Smooth muscle cell (in vitro differentiated cells): ENCODE measurements around the gene TTR. TPM values are rescaled to one million over a fixed set of nuclear protein-coding genes. Genes with fewer than 3 reads are reported as not detected.

Experiments
- DNase-seq: peaks from one replicate; lab custom pipeline; 2025; ENCODE audit not compliant: unreplicated experiment; lab: John Stamatoyannopoulos, UW
- H2AFZ ChIP-seq: fragments of 200-600 bp; sonication (generic); 2 replicates; pipeline ENCODE4 v1.6.0; 2016; ENCODE audit warnings: antibody characterized with exemption, low read depth, mild to moderate bottlenecking
- H3F3A ChIP-seq: fragments of 200-600 bp; sonication (generic); 2 replicates; pipeline ENCODE4 v1.6.0; 2017; ENCODE audit warnings: antibody characterized with exemption, low read depth
- H3K27ac ChIP-seq: fragments of 200-600 bp; sonication (generic); 2 replicates; pipeline ENCODE4 v1.5.1; 2016; ENCODE audit warnings: low read depth, mild to moderate bottlenecking
- H3K27me3 ChIP-seq: fragments of 200-600 bp; sonication (generic); 2 replicates; pipeline ENCODE4 v1.6.1; 2016; ENCODE audit warnings: low read depth, mild to moderate bottlenecking
- H3K36me3 ChIP-seq: fragments of 200-600 bp; sonication (generic); 2 replicates; pipeline ENCODE4 v1.5.1; 2016; ENCODE audit warnings: low read depth
- H3K4me1 ChIP-seq: fragments of 200-600 bp; sonication (generic); 2 replicates; pipeline ENCODE4 v1.5.1; 2016; ENCODE audit warnings: low read depth
- H3K4me2 ChIP-seq: fragments of 200-600 bp; sonication (generic); 2 replicates; pipeline ENCODE4 v1.6.0; 2016; ENCODE audit warnings: mild to moderate bottlenecking
- H3K4me3 ChIP-seq: fragments of 200-600 bp; sonication (generic); 2 replicates; pipeline ENCODE4 v1.5.1; 2016; ENCODE audit warnings: mild to moderate bottlenecking
- H3K79me2 ChIP-seq: fragments of 200-600 bp; sonication (generic); 2 replicates; pipeline ENCODE4 v1.6.0; 2016; ENCODE audit warnings: low read depth, mild to moderate bottlenecking
- H3K9ac ChIP-seq: fragments of 200-600 bp; sonication (generic); 2 replicates; pipeline ENCODE4 v1.6.0; 2016; ENCODE audit warnings: low read depth
- H3K9me3 ChIP-seq: fragments of 200-600 bp; sonication (generic); replicated peaks from 2 replicates; pipeline ENCODE4 v1.5.1; 2016; ENCODE audit warnings: low read depth
- H4K20me1 ChIP-seq: fragments of 200-600 bp; sonication (generic); 2 replicates; pipeline ENCODE4 v1.6.0; 2016; ENCODE audit warnings: low read depth
- CTCF ChIP-seq: fragments of 200-600 bp; sonication (generic); IDR thresholded peaks from 2 replicates; pipeline ENCODE4 v1.5.1; 2017; ENCODE audit warnings: borderline replicate concordance, mild to moderate bottlenecking, antibody characterized with exemption; ENCODE audit not compliant: insufficient read depth, poor library complexity, severe bottlenecking
- WGBS: methylation state at CpG from one replicate; pipeline ENCODE4 v1.1.7; 2016; ENCODE audit warnings: low lambda C conversion rate; 5-methylcytosine and 5-hydroxymethylcytosine counted together
- polyA plus RNA-seq: library from polyadenylated mRNA; unstranded; fragments of >200 nt; fragmentation: Nextera tagmentation; extraction: Ambion mirVana; gene quantifications from 2 replicates; pipeline ENCODE4 v1.2.1, GENCODE V29; 2016
- total RNA-seq: library from RNA; depleted of rRNA; stranded (reverse); fragments of >200 nt; gene quantifications from 2 replicates; pipeline ENCODE4 v1.2.3, GENCODE V29; 2014

Gene TTR
- total RNA-seq (not detected in 2 replicates), polyA plus RNA-seq (2.1 and 2.6 TPM in 2 replicates)

DNA sequence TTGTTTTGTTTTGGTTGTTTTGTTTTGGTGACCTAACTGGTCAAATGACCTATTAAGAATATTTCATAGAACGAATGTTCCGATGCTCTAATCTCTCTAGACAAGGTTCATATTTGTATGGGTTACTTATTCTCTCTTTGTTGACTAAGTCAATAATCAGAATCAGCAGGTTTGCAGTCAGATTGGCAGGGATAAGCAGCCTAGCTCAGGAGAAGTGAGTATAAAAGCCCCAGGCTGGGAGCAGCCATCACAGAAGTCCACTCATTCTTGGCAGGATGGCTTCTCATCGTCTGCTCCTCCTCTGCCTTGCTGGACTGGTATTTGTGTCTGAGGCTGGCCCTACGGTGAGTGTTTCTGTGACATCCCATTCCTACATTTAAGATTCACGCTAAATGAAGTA, at the start of gene TTR:
Gene TTR, plus strand, starts transcription at position 250 of the 400 bp plus-strand sequence. Its CDS starts 26 bp downstream, at position 276.
- Histone ChIP-seq H3K4me3 (peak within 1 kb of the TSS; percentile 23), H3K9me3 (no peaks in the 10 kb centered on the region), H3K4me1 (peaks cover 5% of the 10 kb centered on the region), H3F3A (peaks cover 5% of the 10 kb centered on the region), H3K27ac (no peak within 1 kb of the TSS), H4K20me1 (no peaks in the 10 kb centered on the region), H3K4me2 (no peak within 1 kb of the TSS), H3K9ac (no peak within 1 kb of the TSS), H3K79me2 (no peaks in the 10 kb centered on the region), H3K27me3 (no peaks in the 10 kb centered on the region), H3K36me3 (no peaks in the 10 kb centered on the region), H2AFZ (no peak within 1 kb of the TSS)
- WGBS, result 89% methylated on average over 5 of the region's 5 CpGs
- no peak for TF ChIP-seq CTCF
- no peak for DNase-seq

DNA sequence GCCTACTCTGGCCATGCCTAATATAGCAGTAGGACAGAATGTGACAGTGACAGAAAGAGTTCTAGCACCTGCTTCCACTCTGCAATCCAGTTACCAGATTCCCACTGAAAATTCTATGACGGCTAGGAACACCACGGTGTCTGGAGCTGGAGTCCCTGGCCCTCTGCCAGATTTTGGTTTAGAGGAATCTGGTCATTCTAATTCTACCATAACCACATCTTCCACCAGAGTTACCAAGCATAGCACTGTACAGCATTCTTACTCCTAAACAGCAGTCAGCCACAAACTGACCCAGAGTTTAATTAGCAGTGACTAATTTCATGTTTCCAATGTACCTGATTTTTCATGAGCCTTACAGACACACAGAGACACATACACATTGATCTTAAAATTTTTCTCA, 45.2 kb upstream of the TTR start:
- H3K9ac ChIP-seq, result no peak overlapping the region
- no peak for TF ChIP-seq CTCF
- H3K4me3 ChIP-seq, result no peak overlapping the region
- no peaks in the 10 kb centered on the region for H3K9me3 ChIP-seq
- H3K4me1 ChIP-seq, result no peaks in the 10 kb centered on the region
- H3K36me3 ChIP-seq, result peaks cover 14% of the 10 kb centered on the region
- no peak for DNase-seq
- 48% methylated on average over 2 of the region's 2 CpGs for WGBS
- H3K79me2 ChIP-seq, result no peaks in the 10 kb centered on the region
- no peaks in the 10 kb centered on the region for H4K20me1 ChIP-seq
- no peaks in the 10 kb centered on the region for H3F3A ChIP-seq
- H2AFZ ChIP-seq, result no peak overlapping the region
- no peak overlapping the region for H3K27ac ChIP-seq
- H3K27me3 ChIP-seq, result no peaks in the 10 kb centered on the region
- H3K4me2 ChIP-seq, result no peak overlapping the region

DNA sequence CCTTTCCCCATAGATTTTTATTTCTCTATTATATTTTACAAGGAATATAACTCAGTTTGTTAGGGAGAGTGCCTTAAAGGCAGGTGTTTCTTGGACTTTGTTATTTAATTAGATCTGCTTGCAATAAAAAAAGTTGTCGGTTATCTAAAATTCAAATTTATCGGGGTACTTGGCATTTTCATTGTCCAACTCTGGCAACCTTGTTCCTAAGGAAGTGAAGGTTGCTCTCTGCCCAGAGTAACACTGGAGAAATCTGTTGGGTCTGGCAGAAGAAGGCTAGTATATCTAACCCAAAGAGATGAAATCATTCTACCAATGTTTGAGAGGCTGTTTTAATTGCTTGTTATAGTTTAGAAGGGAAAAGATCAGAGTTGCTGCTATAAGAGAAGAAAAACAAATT, 42.8 kb upstream of the TTR start:
- DNase-seq, result no peak
- Histone ChIP-seq H3K27me3 (no peaks in the 10 kb centered on the region), H3K4me2 (no peak overlapping the region), H3K4me1 (no peaks in the 10 kb centered on the region), H2AFZ (no peak overlapping the region), H3F3A (no peaks in the 10 kb centered on the region), H3K79me2 (no peaks in the 10 kb centered on the region), H4K20me1 (no peaks in the 10 kb centered on the region), H3K27ac (no peak overlapping the region), H3K36me3 (no peaks in the 10 kb centered on the region), H3K9me3 (no peaks in the 10 kb centered on the region), H3K9ac (no peak overlapping the region), H3K4me3 (no peak overlapping the region)
- no peak for TF ChIP-seq CTCF
- 100% methylated on average over 2 of the region's 2 CpGs for WGBS

DNA sequence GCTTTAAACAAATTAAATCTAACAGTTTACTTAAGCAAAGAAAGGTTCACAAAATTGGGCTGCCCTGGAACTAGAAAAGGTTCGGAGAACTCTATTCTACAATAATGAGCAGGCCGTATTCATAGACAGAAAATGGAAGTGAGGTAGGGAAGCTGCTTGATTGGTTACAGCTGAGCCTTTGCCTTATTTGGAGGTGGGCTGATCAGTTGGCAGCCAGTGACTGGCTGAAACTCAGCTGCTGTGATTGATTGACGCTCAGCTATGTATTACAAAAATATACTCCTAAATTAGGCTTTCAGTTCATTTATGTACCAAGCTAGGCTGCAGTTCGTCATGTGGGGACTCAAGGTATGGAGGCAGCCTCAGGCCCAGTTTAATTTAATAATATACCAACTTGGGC, 42.3 kb upstream of the TTR start:
- no peaks in the 10 kb centered on the region for H3K9me3 ChIP-seq
- WGBS, result 95% methylated on average over 4 of the region's 4 CpGs
- H3K36me3 ChIP-seq, result no peaks in the 10 kb centered on the region
- no peak overlapping the region for H2AFZ ChIP-seq
- H3K4me3 ChIP-seq, result no peak overlapping the region
- no peak overlapping the region for H3K9ac ChIP-seq
- H3K27ac ChIP-seq, result no peak overlapping the region
- no peaks in the 10 kb centered on the region for H3F3A ChIP-seq
- no peak overlapping the region for H3K4me2 ChIP-seq
- no peak for TF ChIP-seq CTCF
- no peaks in the 10 kb centered on the region for H3K4me1 ChIP-seq
- no peaks in the 10 kb centered on the region for H3K27me3 ChIP-seq
- no peaks in the 10 kb centered on the region for H4K20me1 ChIP-seq
- DNase-seq, result no peak
- H3K79me2 ChIP-seq, result no peaks in the 10 kb centered on the region
